GM10266 (cell line): ENCODE data around the gene DBNDD1.
"Not testable (repeated sequence)": the region's sequence is repeated elsewhere in the genome, so short reads cannot be mapped to it uniquely, and the experiment has no call there.

ENCODE experiments used
- DNase-seq: peaks from one replicate; pipeline ENCODE4 v3.0.0; 2012; ENCODE audit errors: extremely low spot score
- CTCF ChIP-seq: IDR thresholded peaks from 2 replicates; pipeline ENCODE4 v1.5.1; 2012; ENCODE audit warnings: mild to moderate bottlenecking, low read depth; ENCODE audit not compliant: control insufficient read depth, insufficient read depth; ENCODE audit errors: missing control alignments

Gene DBNDD1

GRCh38 chr16:89972244-89973234 lies 46.7 kb downstream of the DBNDD1 start:
- peak; percentile 100 for DNase-seq
- TF ChIP-seq CTCF = peak; percentile 29

GRCh38 chr16:89971495-89972243 lies 47.6 kb downstream of the DBNDD1 start:
- no peak for TF ChIP-seq CTCF
- no peak for DNase-seq

- DNase-seq = no peak
- TF ChIP-seq CTCF = no peak
Measured at GRCh38 chr16:89969741-89970410, 49.4 kb downstream of the DBNDD1 start.

- not testable (repeated sequence) for DNase-seq
Measured at GRCh38 chr16:89968074-89968473, 51.2 kb downstream of the DBNDD1 start.

GRCh38 chr16:89967436-89967835 lies 51.8 kb downstream of the DBNDD1 start:
- not testable (repeated sequence) for DNase-seq

GRCh38 chr16:89966756-89967155 lies 52.5 kb downstream of the DBNDD1 start:
- DNase-seq = no peak
- TF ChIP-seq CTCF = no peak

GRCh38 chr16:89965447-89966225 lies 53.6 kb downstream of the DBNDD1 start:
- TF ChIP-seq CTCF = no peak
- DNase-seq = no peak
